Tibial artery (tissue), 4 donors: ENCODE results near the gene PROK2.

Experiments
- DNase-seq, 2 donors: peaks; one replicate each; pipeline ENCODE4 v3.0.0-alpha.2; 2019
- H3K27ac ChIP-seq, 2 donors: fragments of 200-600 bp; sonication (generic) in 1 of 2; 1 replicate in 1 of 2; 2 replicates in 1 of 2; pipeline ENCODE4 v1.5.1; 2018 to 2019; ENCODE audit warnings: mild to moderate bottlenecking in 1 of 2
- H3K27me3 ChIP-seq, 2 donors: fragments of 200-600 bp; sonication (generic) in 1 of 2; one replicate each; pipeline versions ENCODE4 v1.5.1 to v1.6.0; 2016 to 2019
- H3K36me3 ChIP-seq, 3 donors: fragments of 200-600 bp; sonication (generic) in 2 of 3; one replicate each; pipeline ENCODE4 v1.5.1; 2016 to 2019; ENCODE audit warnings: mild to moderate bottlenecking in 2 of 3
- H3K4me1 ChIP-seq, 4 donors: fragments of 200-600 bp; sonication (generic) in 2 of 4; 1 replicate in 3 of 4; 2 replicates in 1 of 4; pipeline ENCODE4 v1.5.1; 2016 to 2019
- H3K4me3 ChIP-seq, 2 donors: fragments of 200-600 bp; sonication (generic) in 1 of 2; 1 replicate in 1 of 2; 2 replicates in 1 of 2; pipeline ENCODE4 v1.5.1; 2018 to 2019; ENCODE audit warnings: mild to moderate bottlenecking in 2 of 2
- H3K9me3 ChIP-seq, 3 donors: fragments of 200-600 bp; sonication (generic) in 1 of 3; one replicate each; pipeline ENCODE4 v1.5.1; 2016 to 2019
- CTCF ChIP-seq, 2 experiments: fragments of 200-600 bp in 1 of 2; fragments of 450-650 bp in 1 of 2; IDR thresholded peaks; one replicate each; pipeline ENCODE4 v1.5.1; 2017 to 2019; ENCODE audit warnings: antibody characterized with exemption in 2 of 2, mild to moderate bottlenecking in 1 of 2, moderate library complexity in 1 of 2
- intact Hi-C: fragments of 100-400 bp; cut with DNase I; formaldehyde crosslinking; loops from one replicate; pipeline ENCODE4 v1.15.0; 2023; ENCODE audit warnings: low total_unique reads

The PROK2 gene

GRCh38 chr3:71809321-71810026 lies 24.5 kb upstream of the PROK2 start:
- H3K9me3 ChIP-seq = no peaks in the 10 kb centered on the region
- TF ChIP-seq CTCF (IDR thresholded peaks at IDR 0.05) = no peak
- H3K4me1 ChIP-seq = no peaks in the 10 kb centered on the region
- no peaks in the 10 kb centered on the region for H3K36me3 ChIP-seq
- no peak overlapping the region for H3K27ac ChIP-seq
- intact Hi-C loops = no loop called here
- DNase-seq = no peak
- peaks cover 0 to 12% of the 10 kb centered on the region in 2 donors for H3K27me3 ChIP-seq
- no peak overlapping the region for H3K4me3 ChIP-seq

- H3K27ac ChIP-seq = no peak overlapping the region
- no peaks in the 10 kb centered on the region for H3K4me1 ChIP-seq
- intact Hi-C loops = no loop called here
- H3K36me3 ChIP-seq = no peaks in the 10 kb centered on the region
- H3K9me3 ChIP-seq = no peaks in the 10 kb centered on the region
- DNase-seq = no peak
- no peak overlapping the region for H3K4me3 ChIP-seq
- H3K27me3 ChIP-seq = peaks cover 0 to 27% of the 10 kb centered on the region in 2 donors
- TF ChIP-seq CTCF (IDR thresholded peaks at IDR 0.05) = no peak
These were observed 21.8 kb upstream of the PROK2 start for GRCh38 chr3:71806736-71807135.

- Histone ChIP-seq H3K36me3 (no peaks in the 10 kb centered on the region), H3K9me3 (no peaks in the 10 kb centered on the region), H3K4me3 (no peak overlapping the region), H3K27ac (no peak overlapping the region), H3K4me1 (no peaks in the 10 kb centered on the region), H3K27me3 (peaks cover 0 to 35% of the 10 kb centered on the region in 2 donors)
- intact Hi-C loops = no loop called here
- no peak for DNase-seq
- TF ChIP-seq CTCF (IDR thresholded peaks at IDR 0.05) = no peak
These were observed 20.7 kb upstream of the PROK2 start for GRCh38 chr3:71805691-71806090.

- Histone ChIP-seq H3K27me3 (peaks cover 0 to 39% of the 10 kb centered on the region in 2 donors), H3K36me3 (no peaks in the 10 kb centered on the region), H3K27ac (no peak overlapping the region), H3K9me3 (no peaks in the 10 kb centered on the region), H3K4me3 (no peak overlapping the region), H3K4me1 (no peaks in the 10 kb centered on the region)
- no peak for TF ChIP-seq CTCF (IDR thresholded peaks at IDR 0.05)
- intact Hi-C loops = no loop called here
- DNase-seq = no peak
These were observed 20.3 kb upstream of the PROK2 start for GRCh38 chr3:71805199-71805598.

- Histone ChIP-seq H3K27ac (no peak overlapping the region), H3K9me3 (no peaks in the 10 kb centered on the region), H3K4me1 (no peaks in the 10 kb centered on the region), H3K27me3 (peaks cover 0 to 53% of the 10 kb centered on the region in 2 donors), H3K36me3 (no peaks in the 10 kb centered on the region), H3K4me3 (no peak overlapping the region)
- no peak for TF ChIP-seq CTCF (IDR thresholded peaks at IDR 0.05)
- intact Hi-C loops = no loop called here
- no peak for DNase-seq
These were observed 18.3 kb upstream of the PROK2 start for GRCh38 chr3:71803248-71803647.
